ENCODE data around the gene GTF2A1L.

DNA sequence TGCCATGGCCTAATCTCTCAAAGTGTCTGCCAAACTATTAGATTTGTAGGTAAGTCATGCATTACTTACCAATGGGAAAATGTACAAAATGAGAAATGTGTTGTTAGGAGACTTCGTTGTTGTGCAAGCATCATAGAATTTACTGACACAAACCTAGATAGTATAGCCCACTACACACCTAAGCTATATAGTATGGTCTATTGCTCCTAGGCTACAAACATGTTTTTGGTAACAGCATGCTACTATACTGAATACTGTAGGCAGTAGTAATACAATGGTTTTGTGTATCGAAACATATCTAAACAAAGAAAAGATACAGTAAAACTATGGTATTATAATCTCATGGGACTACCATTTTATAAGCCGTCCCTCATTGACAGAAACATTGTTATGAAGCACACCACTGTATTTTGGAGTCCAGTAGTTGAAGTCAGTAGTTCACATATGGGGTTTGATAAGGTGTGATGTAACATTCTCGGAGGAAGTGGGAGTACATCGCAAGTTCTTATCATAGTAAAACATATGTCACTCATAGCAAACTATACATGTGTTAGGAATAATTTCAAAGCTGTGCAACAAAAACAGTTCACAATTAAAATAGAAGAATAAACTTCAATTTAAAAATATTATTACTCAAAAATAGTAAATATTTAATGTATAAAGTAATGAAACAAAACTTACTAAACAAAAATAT lies 12.0 kb upstream of the GTF2A1L start:
- TF ChIP-seq CTCF (conservative IDR thresholded peaks at IDR 0.05; ENCODE audit: low read depth in 2 of 2), result no peak
- no peak for TF ChIP-seq POLR2AphosphoS5 (IDR thresholded peaks at IDR 0.05; ENCODE audit: low read depth)
- no peak for TF ChIP-seq CREB1 (CRISPR knock-in tag; IDR thresholded peaks at IDR 0.05; ENCODE audit: low read depth)
